ENCODE measurements around the gene HMCN2. TPM values are rescaled to one million over a fixed set of nuclear protein-coding genes. Genes with fewer than 3 reads are reported as not detected.
A peak's percentile ranks its signal among the peaks of the same experiment; 100 is the strongest.

Gene HMCN2
- total RNA-seq, 1 experiment from 2014 or later = not detected

DNA sequence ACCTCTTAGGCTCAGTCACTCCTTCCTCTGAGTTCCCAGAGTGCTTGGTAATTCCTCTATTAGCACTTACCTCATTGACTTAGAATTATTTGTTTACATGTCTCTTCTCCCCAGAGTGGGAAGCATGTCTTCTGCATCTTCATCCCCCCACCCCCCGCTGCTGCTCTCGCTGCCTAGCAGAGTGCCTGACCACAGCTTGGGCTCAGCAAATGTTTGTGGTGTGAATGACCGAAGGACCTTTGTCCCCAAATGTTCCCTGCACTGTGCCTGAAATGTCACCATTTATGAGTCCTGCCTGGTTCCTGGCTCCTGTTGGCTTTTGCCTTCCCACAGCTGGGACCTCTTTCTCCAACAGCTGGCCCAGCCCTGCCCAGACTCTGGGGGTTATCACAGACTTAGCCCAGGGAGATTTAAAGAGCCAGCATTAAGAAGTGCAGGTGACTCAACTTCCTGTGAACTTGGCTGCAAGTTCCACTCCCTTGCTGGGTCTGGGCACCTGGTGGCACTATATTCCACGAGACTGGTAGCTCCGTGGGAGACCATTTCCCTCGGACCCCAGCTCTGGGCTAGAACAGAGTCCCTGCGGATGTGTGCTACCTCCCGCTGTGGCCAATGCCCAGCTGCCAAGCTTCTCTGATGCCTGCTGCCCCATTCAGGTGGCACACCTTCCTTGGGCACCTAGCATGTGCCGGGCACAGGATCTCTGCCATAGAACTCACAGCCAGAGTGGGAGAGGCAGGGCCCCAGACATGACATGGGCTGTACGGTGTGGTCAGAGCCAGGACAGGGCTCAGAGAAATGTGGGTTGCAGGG is 1.8 kb upstream of the HMCN2 start:
- TF ChIP-seq, protein P1, sequence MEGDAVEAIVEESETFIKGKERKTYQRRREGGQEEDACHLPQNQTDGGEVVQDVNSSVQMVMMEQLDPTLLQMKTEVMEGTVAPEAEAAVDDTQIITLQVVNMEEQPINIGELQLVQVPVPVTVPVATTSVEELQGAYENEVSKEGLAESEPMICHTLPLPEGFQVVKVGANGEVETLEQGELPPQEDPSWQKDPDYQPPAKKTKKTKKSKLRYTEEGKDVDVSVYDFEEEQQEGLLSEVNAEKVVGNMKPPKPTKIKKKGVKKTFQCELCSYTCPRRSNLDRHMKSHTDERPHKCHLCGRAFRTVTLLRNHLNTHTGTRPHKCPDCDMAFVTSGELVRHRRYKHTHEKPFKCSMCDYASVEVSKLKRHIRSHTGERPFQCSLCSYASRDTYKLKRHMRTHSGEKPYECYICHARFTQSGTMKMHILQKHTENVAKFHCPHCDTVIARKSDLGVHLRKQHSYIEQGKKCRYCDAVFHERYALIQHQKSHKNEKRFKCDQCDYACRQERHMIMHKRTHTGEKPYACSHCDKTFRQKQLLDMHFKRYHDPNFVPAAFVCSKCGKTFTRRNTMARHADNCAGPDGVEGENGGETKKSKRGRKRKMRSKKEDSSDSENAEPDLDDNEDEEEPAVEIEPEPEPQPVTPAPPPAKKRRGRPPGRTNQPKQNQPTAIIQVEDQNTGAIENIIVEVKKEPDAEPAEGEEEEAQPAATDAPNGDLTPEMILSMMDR (IDR thresholded peaks at IDR 0.05; ENCODE audit: unreplicated experiment) = peak; percentile 6
- no peaks in the 10 kb centered on the region for H3K4me1 Mint-ChIP-seq (ENCODE audit: insufficient read depth, unreplicated experiment)
- ChIA-PET POLR2A (interaction anchor here (0.7 kb wide), 1 partner anchor 126 kb away, joined by 3 read pairs; no protein-coding TSS in a partner anchor), CTCF (interaction anchor here (0.6 to 1.4 kb wide), 3 partner anchors 8 to 79 kb away, joined by 3 to 4 read pairs (median 3); no protein-coding TSS in a partner anchor)
- DNase-seq (ENCODE audit: unreplicated experiment) = peak; percentile 36
- H3K9me3 Mint-ChIP-seq (ENCODE audit: unreplicated experiment) = no peaks in the 10 kb centered on the region
- peaks cover 95% of the 10 kb centered on the region for H3K27me3 Mint-ChIP-seq (ENCODE audit: insufficient read depth, unreplicated experiment)
- no TSS peak for BruUV-seq (replicated peaks)
- intact Hi-C loops (cut with micrococcal nuclease) = loop anchor here (1.0 kb wide), 2 partner anchors 187 to 418 kb away; no protein-coding TSS in a partner anchor
- no peak overlapping the region for H3K4me3 Mint-ChIP-seq (ENCODE audit: unreplicated experiment)
- no peak overlapping the region for H3K27ac Mint-ChIP-seq (ENCODE audit: low read depth, unreplicated experiment)
- no peaks in the 10 kb centered on the region for H3K36me3 Mint-ChIP-seq (ENCODE audit: insufficient read depth, unreplicated experiment)

- H3K9me3 Mint-ChIP-seq (ENCODE audit: unreplicated experiment) = no peaks in the 10 kb centered on the region
- CTCF ChIA-PET = interaction anchor here (0.6 to 1.4 kb wide), 3 partner anchors 9 to 390 kb away, joined by 3 read pairs; no protein-coding TSS in a partner anchor
- H3K4me1 Mint-ChIP-seq (ENCODE audit: insufficient read depth, unreplicated experiment) = no peaks in the 10 kb centered on the region
- POLR2A ChIA-PET = no interaction called here
- H3K27ac Mint-ChIP-seq (ENCODE audit: low read depth, unreplicated experiment) = no peak overlapping the region
- no TSS peak for BruUV-seq (replicated peaks)
- intact Hi-C loops (cut with micrococcal nuclease) = loop anchor here (1.0 kb wide), 2 partner anchors 187 to 418 kb away; no protein-coding TSS in a partner anchor
- TF ChIP-seq, protein P1 (IDR thresholded peaks at IDR 0.05; ENCODE audit: unreplicated experiment) = no peak
- H3K27me3 Mint-ChIP-seq (ENCODE audit: insufficient read depth, unreplicated experiment) = peaks cover 91% of the 10 kb centered on the region
- H3K4me3 Mint-ChIP-seq (ENCODE audit: unreplicated experiment) = no peak overlapping the region
- DNase-seq (ENCODE audit: unreplicated experiment) = no peak
- H3K36me3 Mint-ChIP-seq (ENCODE audit: insufficient read depth, unreplicated experiment) = no peaks in the 10 kb centered on the region
Measured at GRCh38 chr9:130264414-130265350, 878 bp upstream of the HMCN2 start.

GRCh38 chr9:130266236-130267098 is 907 bp downstream of the HMCN2 start:
- Mint-ChIP-seq H3K36me3 (ENCODE audit: insufficient read depth, unreplicated experiment) (no peaks in the 10 kb centered on the region), H3K27ac (ENCODE audit: low read depth, unreplicated experiment) (no peak overlapping the region), H3K27me3 (ENCODE audit: insufficient read depth, unreplicated experiment) (peaks cover 86% of the 10 kb centered on the region), H3K9me3 (ENCODE audit: unreplicated experiment) (no peaks in the 10 kb centered on the region), H3K4me1 (ENCODE audit: insufficient read depth, unreplicated experiment) (no peaks in the 10 kb centered on the region), H3K4me3 (ENCODE audit: unreplicated experiment) (no peak overlapping the region)
- TF ChIP-seq, protein P1 (IDR thresholded peaks at IDR 0.05; ENCODE audit: unreplicated experiment) = no peak
- ChIA-PET POLR2A (no interaction called here), CTCF (interaction anchor here (0.6 to 1.1 kb wide), 3 partner anchors 23 to 120 kb away, joined by 3 read pairs; no protein-coding TSS in a partner anchor)
- intact Hi-C loops (cut with micrococcal nuclease) = no loop called here
- no peak for DNase-seq (ENCODE audit: unreplicated experiment)
- no TSS peak for BruUV-seq (replicated peaks)
